T-helper 2 cell treated with Interferon-gamma antibody and Interleukin-4, amounts not matched to agents 5 μg/mL and 100 μg/mL, for 36 hours (primary cell): ENCODE results near the gene MCEE.
"Not testable (repeated sequence)": the region's sequence is repeated elsewhere in the genome, so short reads cannot be mapped to it uniquely, and the experiment has no call there.

Experiments
- DNase-seq: peaks from one replicate; pipeline ENCODE4 v3.0.0; 2021; ENCODE audit warnings: low spot score
- H3K27ac Mint-ChIP-seq: one replicate; pipeline ENCODE4 v1.8.0; 2021; ENCODE audit warnings: mild to moderate bottlenecking, mixed read lengths
- H3K27me3 Mint-ChIP-seq: one replicate; pipeline ENCODE4 v1.8.0; 2021; ENCODE audit warnings: low read depth, mixed read lengths
- H3K36me3 Mint-ChIP-seq: one replicate; pipeline ENCODE4 v1.8.0; 2021; ENCODE audit warnings: low read depth, mixed read lengths
- H3K4me1 Mint-ChIP-seq: one replicate; pipeline ENCODE4 v1.8.0; 2021; ENCODE audit warnings: low read depth, mixed read lengths
- H3K4me3 Mint-ChIP-seq: one replicate; pipeline ENCODE4 v1.8.0; 2022; ENCODE audit warnings: mild to moderate bottlenecking, moderate library complexity, mixed read lengths
- H3K9me3 Mint-ChIP-seq: one replicate; pipeline ENCODE4 v1.8.0; 2021; ENCODE audit warnings: mixed read lengths

Gene MCEE

GRCh38 chr2:71083297-71083696 lies 46.7 kb downstream of the MCEE start:
- H3K4me3 Mint-ChIP-seq, H3K9me3 Mint-ChIP-seq, H3K4me1 Mint-ChIP-seq, DNase-seq, H3K27ac Mint-ChIP-seq: not testable (repeated sequence)
- Mint-ChIP-seq H3K36me3 (peaks cover 11% of the 10 kb centered on the region), H3K27me3 (peaks cover 18% of the 10 kb centered on the region)

DNA sequence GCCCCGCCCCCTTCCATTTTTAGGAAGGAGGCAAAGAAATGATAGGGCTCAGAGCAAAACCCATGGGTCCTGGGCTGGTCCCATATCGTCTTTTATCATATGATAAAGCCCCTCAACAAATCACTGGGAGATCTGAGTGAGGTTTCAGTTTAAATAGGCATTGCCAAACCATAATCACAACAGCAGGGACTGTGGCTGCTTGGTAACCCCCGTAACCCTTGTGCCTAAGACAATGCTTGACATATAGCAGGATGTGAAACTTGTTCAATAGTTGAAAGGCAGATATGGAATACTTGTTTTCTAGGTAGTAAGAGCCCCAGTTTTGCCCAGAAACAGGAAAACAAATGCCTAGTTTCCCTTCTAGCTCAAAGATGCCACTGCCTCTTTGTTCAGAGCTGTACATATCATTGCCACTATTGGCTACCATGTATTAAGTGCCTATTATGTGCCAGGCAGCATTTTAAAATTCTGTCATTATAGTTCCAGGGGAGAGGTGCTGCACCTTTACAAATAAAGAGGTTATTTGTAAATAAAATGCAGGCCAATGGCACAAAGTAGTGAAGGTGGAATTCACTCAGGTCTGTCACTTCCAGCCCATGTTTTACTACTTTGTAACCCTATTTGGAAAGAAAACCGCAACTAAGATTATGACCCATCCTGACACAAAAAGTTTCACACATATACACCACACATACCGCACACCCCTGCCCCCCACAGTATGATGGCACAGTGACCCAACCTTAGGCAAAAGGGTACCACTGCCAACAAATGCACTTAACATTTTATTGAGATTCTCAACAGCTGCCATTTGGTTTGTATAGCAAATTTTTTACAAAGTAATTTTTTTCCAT lies 47.4 kb downstream of the MCEE start:
- peaks cover 17% of the 10 kb centered on the region for H3K27me3 Mint-ChIP-seq
- H3K9me3 Mint-ChIP-seq: no peaks in the 10 kb centered on the region
- H3K4me3 Mint-ChIP-seq: no peak overlapping the region
- no peak overlapping the region for H3K27ac Mint-ChIP-seq
- peak; percentile 46 for DNase-seq
- H3K36me3 Mint-ChIP-seq: peaks cover 15% of the 10 kb centered on the region
- peaks cover 7% of the 10 kb centered on the region for H3K4me1 Mint-ChIP-seq

GRCh38 chr2:71078624-71079023 lies 51.4 kb downstream of the MCEE start:
- Mint-ChIP-seq H3K4me1 (peaks cover 9% of the 10 kb centered on the region), H3K27ac (no peak overlapping the region), H3K4me3 (no peak overlapping the region), H3K9me3 (no peaks in the 10 kb centered on the region), H3K27me3 (no peaks in the 10 kb centered on the region), H3K36me3 (peaks cover 34% of the 10 kb centered on the region)
- no peak for DNase-seq

DNA sequence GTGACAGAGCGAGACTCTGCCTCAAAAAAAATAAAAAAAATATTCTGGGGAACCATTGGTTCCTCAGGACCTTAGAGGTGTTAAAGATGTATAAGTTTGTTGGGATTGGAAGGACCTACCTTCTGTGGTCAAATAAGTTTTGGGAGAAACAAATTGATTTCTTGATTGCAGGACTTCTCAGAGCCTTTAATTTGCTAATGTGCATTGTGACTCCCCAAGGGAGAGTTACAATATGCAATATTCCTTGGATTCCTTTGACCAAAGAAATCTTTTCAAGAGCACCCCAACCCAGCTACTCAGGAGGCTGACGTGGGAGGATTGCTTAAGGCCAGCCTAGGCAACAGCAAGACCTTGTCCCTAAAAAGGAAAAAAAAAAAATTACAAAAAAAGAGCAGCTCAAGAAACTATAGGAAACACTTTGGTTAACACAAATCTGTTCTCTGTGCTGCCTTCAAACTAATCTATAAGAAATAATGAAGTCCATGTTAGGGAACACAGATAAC lies 55.1 kb downstream of the MCEE start:
- H3K27me3 Mint-ChIP-seq: no peaks in the 10 kb centered on the region
- no peak overlapping the region for H3K27ac Mint-ChIP-seq
- H3K4me3 Mint-ChIP-seq: no peak overlapping the region
- H3K36me3 Mint-ChIP-seq: peaks cover 52% of the 10 kb centered on the region
- no peak for DNase-seq
- H3K9me3 Mint-ChIP-seq: no peaks in the 10 kb centered on the region
- peaks cover 27% of the 10 kb centered on the region for H3K4me1 Mint-ChIP-seq

DNA sequence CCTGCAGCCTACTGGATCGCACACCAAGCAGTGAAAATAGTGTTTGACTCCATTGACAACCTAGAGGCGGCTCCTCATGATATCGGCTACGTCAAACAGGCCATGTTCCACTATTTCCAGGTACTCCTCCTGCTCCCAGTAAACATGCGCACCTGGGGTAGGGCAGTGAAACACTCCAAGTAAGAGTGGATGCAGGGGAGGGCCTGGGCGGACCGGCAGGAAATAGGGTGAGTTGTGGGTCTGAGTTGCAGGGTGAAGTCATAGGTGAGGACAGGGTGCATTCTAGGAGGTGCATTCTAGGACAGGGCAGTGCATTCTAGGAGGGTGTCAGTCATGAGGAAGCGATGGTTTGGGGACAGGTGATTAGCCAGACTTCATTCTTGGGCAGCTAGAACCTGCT lies 56.6 kb downstream of the MCEE start:
- H3K27me3 Mint-ChIP-seq: no peaks in the 10 kb centered on the region
- H3K27ac Mint-ChIP-seq: no peak overlapping the region
- no peak for DNase-seq
- peaks cover 37% of the 10 kb centered on the region for H3K4me1 Mint-ChIP-seq
- H3K4me3 Mint-ChIP-seq: no peak overlapping the region
- peaks cover 50% of the 10 kb centered on the region for H3K36me3 Mint-ChIP-seq
- no peaks in the 10 kb centered on the region for H3K9me3 Mint-ChIP-seq

- Mint-ChIP-seq H3K4me3 (peak overlapping the region; percentile 76), H3K27me3 (no peaks in the 10 kb centered on the region), H3K9me3 (no peaks in the 10 kb centered on the region), H3K27ac (peak overlapping the region; percentile 76), H3K4me1 (peaks cover 42% of the 10 kb centered on the region), H3K36me3 (peaks cover 44% of the 10 kb centered on the region)
- no peak for DNase-seq
Observed at GRCh38 chr2:71072492-71072891, 57.5 kb downstream of the MCEE start.

GRCh38 chr2:71071681-71072398 lies 58.2 kb downstream of the MCEE start:
- DNase-seq: peak; percentile 56
- H3K4me1 Mint-ChIP-seq: peaks cover 46% of the 10 kb centered on the region
- peaks cover 40% of the 10 kb centered on the region for H3K36me3 Mint-ChIP-seq
- H3K27me3 Mint-ChIP-seq: no peaks in the 10 kb centered on the region
- peak overlapping the region; percentile 76 for H3K27ac Mint-ChIP-seq
- H3K4me3 Mint-ChIP-seq: peak overlapping the region; percentile 76
- H3K9me3 Mint-ChIP-seq: no peaks in the 10 kb centered on the region

DNA sequence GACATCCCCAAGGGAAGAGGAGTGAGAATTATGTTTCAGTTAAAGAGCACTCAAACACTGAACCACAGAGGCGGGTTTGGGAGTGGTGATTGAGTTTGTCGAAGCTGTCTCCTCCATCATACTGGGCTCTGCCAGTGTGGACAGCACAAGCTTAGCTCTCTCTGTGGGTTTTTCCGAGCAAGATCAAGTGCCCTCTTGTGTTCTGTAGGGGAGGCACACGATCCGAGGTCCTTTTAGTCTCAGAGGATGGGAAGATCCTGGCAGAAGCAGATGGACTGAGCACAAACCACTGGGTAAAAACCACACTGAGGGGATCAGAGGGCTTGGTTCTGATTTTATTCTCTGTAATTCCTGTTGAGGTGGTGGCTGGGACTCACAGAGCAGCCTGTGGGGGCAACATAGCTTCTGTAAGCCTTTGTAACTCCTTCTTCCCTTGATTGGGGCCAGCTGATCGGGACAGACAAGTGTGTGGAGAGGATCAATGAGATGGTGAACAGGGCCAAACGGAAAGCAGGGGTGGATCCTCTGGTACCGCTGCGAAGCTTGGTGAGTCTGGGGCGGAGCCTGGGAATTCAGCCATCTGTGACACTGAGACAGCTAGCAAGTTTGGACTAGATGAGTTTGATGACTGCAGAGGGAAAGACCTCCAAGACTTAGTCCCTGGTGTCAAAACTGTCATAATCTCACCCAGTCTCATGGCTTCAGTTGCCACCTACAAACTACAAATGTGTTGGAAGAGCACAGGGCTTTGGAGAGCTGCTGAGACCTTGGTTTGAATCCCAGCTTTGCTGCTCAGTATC lies 59.5 kb downstream of the MCEE start:
- Mint-ChIP-seq H3K36me3 (peaks cover 35% of the 10 kb centered on the region), H3K27ac (no peak overlapping the region), H3K9me3 (no peaks in the 10 kb centered on the region), H3K4me3 (peak overlapping the region; percentile 97), H3K27me3 (no peaks in the 10 kb centered on the region), H3K4me1 (peaks cover 46% of the 10 kb centered on the region)
- no peak for DNase-seq

GRCh38 chr2:71069376-71069775 lies 60.7 kb downstream of the MCEE start:
- H3K36me3 Mint-ChIP-seq: peaks cover 32% of the 10 kb centered on the region
- H3K27me3 Mint-ChIP-seq: peaks cover 4% of the 10 kb centered on the region
- no peak for DNase-seq
- H3K9me3 Mint-ChIP-seq: no peaks in the 10 kb centered on the region
- peak overlapping the region; percentile 97 for H3K27ac Mint-ChIP-seq
- peaks cover 48% of the 10 kb centered on the region for H3K4me1 Mint-ChIP-seq
- H3K4me3 Mint-ChIP-seq: peak overlapping the region; percentile 97

- no peaks in the 10 kb centered on the region for H3K9me3 Mint-ChIP-seq
- peaks cover 46% of the 10 kb centered on the region for H3K4me1 Mint-ChIP-seq
- peak within 1 kb of the TSS; percentile 97 for H3K4me3 Mint-ChIP-seq
Observed at GRCh38 chr2:71068218-71069035, 61.6 kb downstream of the MCEE start, which contains the start of gene NAGK. NAGK (plus strand) TSS chr2:71068648; CDS start chr2:71068684, 36 bp downstream.

DNA sequence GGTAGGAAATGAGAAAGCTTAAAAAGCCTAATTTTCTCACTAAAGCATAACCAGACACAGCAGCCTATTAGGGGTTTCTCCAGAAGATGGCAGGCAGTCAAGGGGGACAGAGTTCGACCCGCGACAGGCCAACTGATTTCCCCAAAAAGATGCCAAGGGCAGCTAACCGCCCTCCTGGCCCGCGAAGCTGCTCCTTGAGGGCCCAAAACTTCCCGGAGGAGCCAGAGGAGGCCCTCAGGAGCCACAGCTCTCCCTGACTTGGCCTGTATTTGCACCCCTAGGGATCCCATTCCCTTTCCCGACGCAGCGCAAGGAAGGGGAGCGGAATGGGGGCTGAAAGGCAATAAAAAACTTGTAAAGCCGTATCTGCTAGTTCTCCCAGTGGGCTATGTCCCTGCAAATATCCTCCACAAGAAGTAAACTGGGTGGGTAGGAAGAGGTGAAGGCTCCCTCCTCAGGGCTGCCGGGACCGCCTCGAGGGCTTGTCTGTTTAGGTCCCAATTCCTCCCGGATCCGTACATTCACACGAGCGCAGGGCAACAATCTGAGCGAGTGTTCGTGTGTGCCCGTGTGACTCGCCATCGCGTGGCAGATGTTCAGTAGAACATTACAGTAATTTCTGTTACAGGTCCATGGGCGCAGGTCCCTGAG lies 62.3 kb downstream of the MCEE start:
- H3K27ac Mint-ChIP-seq: peak overlapping the region; percentile 97
- H3K36me3 Mint-ChIP-seq: peaks cover 16% of the 10 kb centered on the region
- H3K9me3 Mint-ChIP-seq: no peaks in the 10 kb centered on the region
- peaks cover 45% of the 10 kb centered on the region for H3K4me1 Mint-ChIP-seq
- H3K27me3 Mint-ChIP-seq: peaks cover 4% of the 10 kb centered on the region
- H3K4me3 Mint-ChIP-seq: peak overlapping the region; percentile 97
- no peak for DNase-seq

More at GRCh38 chr2:71068218-71069035, 61.6 kb downstream of the MCEE start, which contains the start of gene NAGK:
- Mint-ChIP-seq H3K36me3 (peaks cover 22% of the 10 kb centered on the region), H3K27ac (peak within 1 kb of the TSS; percentile 97), H3K27me3 (peaks cover 4% of the 10 kb centered on the region)
- peak; percentile 98 for DNase-seq

- DNase-seq: no peak
- peaks cover 39% of the 10 kb centered on the region for H3K4me1 Mint-ChIP-seq
- H3K27me3 Mint-ChIP-seq: peaks cover 4% of the 10 kb centered on the region
- H3K36me3 Mint-ChIP-seq: peaks cover 12% of the 10 kb centered on the region
- H3K4me3 Mint-ChIP-seq: peak overlapping the region; percentile 47
- H3K9me3 Mint-ChIP-seq: no peaks in the 10 kb centered on the region
- H3K27ac Mint-ChIP-seq: no peak overlapping the region
Observed at GRCh38 chr2:71066856-71067255, 63.2 kb downstream of the MCEE start.
